CD4-positive, alpha-beta T cell treated with Interleukin-6 at 100 ng/mL for 8 hours (primary cell): ENCODE measurements around the gene STXBP5L.
"Not testable (repeated sequence)": the region's sequence is repeated elsewhere in the genome, so short reads cannot be mapped to it uniquely, and the experiment has no call there.

Experiments
- DNase-seq: peaks from one replicate; pipeline ENCODE4 v3.0.0-alpha.2; 2020; ENCODE audit warnings: mixed read lengths, low spot score

STXBP5L gene

DNA sequence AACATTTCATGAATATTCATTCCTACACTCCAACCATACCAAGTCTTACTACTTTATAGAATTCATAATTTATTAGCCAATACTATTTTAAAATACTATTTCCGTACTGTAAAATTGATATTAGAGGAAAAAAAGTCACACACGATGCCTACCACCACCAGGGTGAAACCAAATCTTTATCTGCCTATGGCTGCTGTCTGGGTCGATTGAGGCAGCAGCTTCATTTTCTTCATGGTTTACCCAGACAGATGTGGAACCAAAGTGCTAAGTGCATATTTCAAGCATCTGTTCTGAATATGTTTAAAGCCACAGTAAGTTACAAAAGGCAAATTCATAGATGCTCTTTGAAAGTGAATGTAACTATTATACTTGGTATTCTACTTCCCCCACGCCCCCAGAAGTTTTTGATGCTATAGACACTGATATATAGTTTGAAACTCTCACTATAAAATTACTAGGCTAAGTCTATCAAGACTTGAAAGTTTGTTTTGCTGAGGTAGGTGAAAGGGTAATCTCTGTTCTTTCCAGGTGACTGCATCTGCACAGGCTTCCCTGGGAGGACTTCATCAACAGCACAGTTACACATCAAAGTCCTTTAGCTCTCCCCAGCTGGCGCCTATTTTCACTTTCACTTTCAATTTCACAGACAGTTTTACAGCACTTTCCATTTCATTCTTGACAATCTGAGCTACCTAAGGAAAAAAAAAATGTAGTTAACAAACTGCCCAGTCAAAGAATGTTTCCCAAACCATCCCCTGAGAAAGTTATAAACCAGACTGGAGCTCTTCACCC, 523.9 kb downstream of the STXBP5L start:
- peak; percentile 77 for DNase-seq

GRCh38 chr3:121436074-121436473, 528.1 kb downstream of the STXBP5L start:
- DNase-seq: no peak

- DNase-seq: no peak
These were observed 528.6 kb downstream of the STXBP5L start for GRCh38 chr3:121436641-121437040.

DNA sequence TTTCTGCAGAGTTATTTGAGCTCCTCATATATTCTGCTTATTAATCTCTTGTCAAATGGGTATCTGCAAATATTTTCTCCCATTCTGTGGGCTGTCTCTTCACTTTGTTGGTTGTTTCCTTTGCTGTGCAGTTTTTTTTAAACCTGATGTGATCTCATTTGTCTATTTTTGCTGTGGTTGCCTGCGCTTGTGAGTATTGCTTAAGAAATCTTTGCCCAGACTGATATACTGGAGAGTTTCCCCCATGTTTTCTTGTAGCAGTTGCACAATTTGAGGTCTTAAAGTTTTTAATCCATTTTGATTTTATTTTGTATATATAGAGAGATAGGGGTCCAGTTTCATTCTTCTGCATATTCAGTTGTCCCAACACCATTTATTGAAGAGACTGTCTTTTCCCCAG, 535.5 kb downstream of the STXBP5L start:
- DNase-seq: no peak

DNA sequence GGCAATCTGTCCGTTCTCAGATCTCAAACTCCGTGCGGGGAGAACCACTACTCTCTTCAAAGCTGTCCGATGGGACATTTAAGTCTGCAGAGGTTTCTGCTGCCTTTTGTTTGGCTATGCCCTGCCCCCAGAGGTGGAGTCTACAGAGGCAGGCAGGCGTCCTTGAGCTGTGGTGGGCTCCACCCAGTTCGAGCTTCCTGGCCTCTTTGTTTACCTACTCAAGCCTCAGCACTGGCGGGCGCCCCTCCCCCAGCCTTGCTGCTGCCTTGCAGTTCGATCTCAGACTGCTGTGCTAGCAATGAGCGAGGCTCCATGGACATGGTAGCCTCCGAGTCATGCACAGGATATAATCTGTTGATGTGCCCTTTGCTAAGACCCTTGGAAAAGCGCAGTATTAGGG, 543.7 kb downstream of the STXBP5L start:
- DNase-seq: not testable (repeated sequence)

GRCh38 chr3:121462565-121462964, 554.6 kb downstream of the STXBP5L start:
- DNase-seq: no peak

- DNase-seq: no peak
These were observed 555.7 kb downstream of the STXBP5L start for GRCh38 chr3:121463745-121464144.

GRCh38 chr3:121467085-121467484, 559.1 kb downstream of the STXBP5L start:
- DNase-seq: no peak

GRCh38 chr3:121473001-121473400, 565.0 kb downstream of the STXBP5L start:
- no peak for DNase-seq
